Mesenchymal stem cell (in vitro differentiated cells and primary cell): ENCODE data around the gene MYO18B.

Experiments used
- DNase-seq: peaks from one replicate; pipeline ENCODE4 v3.0.0-alpha.2; 2013
- H2AFZ ChIP-seq: one replicate; pipeline ENCODE4 v1.6.1; 2013; ENCODE audit warnings: low read depth, mild to moderate bottlenecking, control low read depth, inconsistent platforms, low read length, moderate library complexity
- H2AK5ac ChIP-seq: 2 replicates; pipeline ENCODE4 v1.6.1; 2013; ENCODE audit warnings: low read length, moderate library complexity, mild to moderate bottlenecking, inconsistent platforms; ENCODE audit not compliant: severe bottlenecking
- H2BK120ac ChIP-seq: one replicate; pipeline ENCODE4 v1.6.1; 2013; ENCODE audit warnings: low read depth, mild to moderate bottlenecking, inconsistent platforms, low read length, moderate library complexity
- H2BK12ac ChIP-seq, 2 experiments: one replicate each; pipeline ENCODE4 v1.6.1; 2013; ENCODE audit warnings: inconsistent platforms in 2 of 2, low read length in 2 of 2, mild to moderate bottlenecking in 2 of 2, moderate library complexity in 2 of 2, control low read depth in 1 of 2
- H2BK15ac ChIP-seq: one replicate; pipeline ENCODE4 v1.6.1; 2013; ENCODE audit warnings: mild to moderate bottlenecking, low read depth, inconsistent platforms; ENCODE audit not compliant: poor library complexity, severe bottlenecking
- H2BK5ac ChIP-seq: 2 replicates; pipeline ENCODE4 v1.6.1; 2013; ENCODE audit warnings: low read depth, mild to moderate bottlenecking, low read length, control low read depth, inconsistent platforms; ENCODE audit not compliant: poor library complexity, severe bottlenecking
- H3K14ac ChIP-seq, 2 experiments: one replicate each; pipeline ENCODE4 v1.6.1; 2013; ENCODE audit warnings: inconsistent platforms in 2 of 2, low read length in 2 of 2, control low read depth in 1 of 2, mild to moderate bottlenecking in 1 of 2, moderate library complexity in 1 of 2
- H3K18ac ChIP-seq, 2 experiments: one replicate each; pipeline ENCODE4 v1.6.1; 2013; ENCODE audit warnings: inconsistent platforms in 2 of 2, low read length in 2 of 2, control low read depth in 1 of 2, low read depth in 1 of 2, mild to moderate bottlenecking in 1 of 2
- H3K23ac ChIP-seq, 2 experiments: one replicate each; pipeline ENCODE4 v1.6.1; 2013; ENCODE audit warnings: inconsistent platforms in 2 of 2, low read length in 2 of 2, mild to moderate bottlenecking in 2 of 2, moderate library complexity in 2 of 2, control low read depth in 1 of 2
- H3K27ac ChIP-seq: 2 replicates; pipeline ENCODE4 v1.5.1; 2013; ENCODE audit warnings: mild to moderate bottlenecking, moderate library complexity, low read length, control low read depth, inconsistent platforms; ENCODE audit not compliant: poor library complexity, severe bottlenecking
- H3K27me3 ChIP-seq, 2 experiments: 2 replicates each; pipeline versions ENCODE4 v1.6.1 to v1.7.0; 2013; ENCODE audit warnings: low read length in 2 of 2, mild to moderate bottlenecking in 2 of 2, moderate library complexity in 2 of 2, control low read depth in 1 of 2, inconsistent platforms in 1 of 2; ENCODE audit not compliant: control insufficient read depth in 1 of 2, insufficient read depth in 1 of 2
- H3K36me3 ChIP-seq, 2 experiments: 2 replicates each; pipeline versions ENCODE4 v1.6.1 to v1.7.0; 2013; ENCODE audit warnings: low read length in 2 of 2, control low read depth in 1 of 2, inconsistent platforms in 1 of 2, low read depth in 1 of 2, mild to moderate bottlenecking in 1 of 2; ENCODE audit not compliant: insufficient read depth in 2 of 2, control insufficient read depth in 1 of 2
- H3K4ac ChIP-seq, 2 experiments: one replicate each; pipeline ENCODE4 v1.6.1; 2013; ENCODE audit warnings: inconsistent platforms in 2 of 2, low read length in 2 of 2, mild to moderate bottlenecking in 2 of 2, moderate library complexity in 2 of 2, control low read depth in 1 of 2, low read depth in 1 of 2
- H3K4me1 ChIP-seq: 2 replicates; pipeline ENCODE4 v1.6.1; 2013; ENCODE audit warnings: low read depth, low read length, control low read depth; ENCODE audit not compliant: control insufficient read depth, insufficient read depth
- H3K4me2 ChIP-seq: 2 replicates; pipeline ENCODE4 v1.6.1; 2013; ENCODE audit warnings: low read length, mild to moderate bottlenecking, inconsistent platforms; ENCODE audit not compliant: poor library complexity, severe bottlenecking
- H3K4me3 ChIP-seq, 2 experiments: 2 replicates each; pipeline versions ENCODE4 v1.5.1 to v1.7.0; 2013; ENCODE audit warnings: low read length in 2 of 2, mild to moderate bottlenecking in 2 of 2, control low read depth in 1 of 2, low read depth in 1 of 2; ENCODE audit not compliant: insufficient read depth in 1 of 2
- H3K79me1 ChIP-seq: replicated peaks from 2 replicates; pipeline ENCODE4 v1.6.1; 2013; ENCODE audit warnings: mild to moderate bottlenecking, control low read depth, low read length, inconsistent platforms; ENCODE audit not compliant: poor library complexity, severe bottlenecking
- H3K9ac ChIP-seq: 2 replicates; pipeline ENCODE4 v1.7.0; 2013; ENCODE audit warnings: mild to moderate bottlenecking, low read length, moderate library complexity
- H3K9me3 ChIP-seq: 2 replicates; pipeline ENCODE4 v1.7.0; 2013; ENCODE audit warnings: mild to moderate bottlenecking, low read length; ENCODE audit not compliant: control insufficient read depth
- H4K8ac ChIP-seq: one replicate; pipeline ENCODE4 v1.6.1; 2013; ENCODE audit warnings: inconsistent platforms, mild to moderate bottlenecking, low read length, moderate library complexity
- H4K91ac ChIP-seq: one replicate; pipeline ENCODE4 v1.6.1; 2013; ENCODE audit warnings: mild to moderate bottlenecking, low read length, inconsistent platforms
- WGBS: methylation state at CpG from one replicate; pipeline ENCODE4 v1.1.7; 2013; ENCODE audit warnings: mixed read lengths; 5-methylcytosine and 5-hydroxymethylcytosine counted together

MYO18B gene

GRCh38 chr22:25753252-25753651 is 11.3 kb downstream of the MYO18B start:
- H2BK120ac ChIP-seq: no peak overlapping the region
- no peak overlapping the region for H4K91ac ChIP-seq
- H3K9me3 ChIP-seq: no peaks in the 10 kb centered on the region
- no peak overlapping the region for H2AK5ac ChIP-seq
- H3K4me2 ChIP-seq: no peak overlapping the region
- no peak overlapping the region for H3K23ac ChIP-seq
- no peak overlapping the region for H3K27ac ChIP-seq
- H2BK15ac ChIP-seq: no peak overlapping the region
- no peak overlapping the region for H3K4ac ChIP-seq
- H3K79me1 ChIP-seq: no peaks in the 10 kb centered on the region
- no peak overlapping the region for H3K18ac ChIP-seq
- no peak overlapping the region for H2BK5ac ChIP-seq
- DNase-seq: no peak
- WGBS: 93% methylated on average over 14 of the region's 14 CpGs
- no peak overlapping the region for H3K9ac ChIP-seq
- H3K4me3 ChIP-seq: no peak overlapping the region
- H3K27me3 ChIP-seq: peaks cover 0 to 6% of the 10 kb centered on the region in 2 experiments
- H4K8ac ChIP-seq: no peak overlapping the region
- H3K14ac ChIP-seq: no peak overlapping the region
- H3K4me1 ChIP-seq: peaks cover 3% of the 10 kb centered on the region
- no peak overlapping the region for H2BK12ac ChIP-seq
- H2AFZ ChIP-seq: no peak overlapping the region
- no peaks in the 10 kb centered on the region for H3K36me3 ChIP-seq

- Histone ChIP-seq H3K27me3 (no peaks in the 10 kb centered on the region), H3K23ac (no peak overlapping the region), H2BK5ac (no peak overlapping the region), H3K4me2 (no peak overlapping the region), H2AFZ (no peak overlapping the region), H2BK120ac (no peak overlapping the region), H4K8ac (peak overlapping the region; percentile 52), H2BK12ac (no peak overlapping the region), H3K18ac (peak overlapping the region in 1 of 2 experiments; percentile 32), H3K14ac (no peak overlapping the region), H3K36me3 (no peaks in the 10 kb centered on the region), H2BK15ac (no peak overlapping the region), H3K4me3 (no peak overlapping the region), H3K4me1 (peaks cover 3% of the 10 kb centered on the region), H2AK5ac (no peak overlapping the region), H3K79me1 (no peaks in the 10 kb centered on the region), H3K9me3 (no peaks in the 10 kb centered on the region), H4K91ac (no peak overlapping the region), H3K27ac (no peak overlapping the region), H3K4ac (peak overlapping the region in 1 of 2 experiments; percentile 8), H3K9ac (peak overlapping the region; percentile 88)
- 76% methylated on average over 22 of the region's 24 CpGs for WGBS
- DNase-seq: peak; percentile 87
These were observed 12.7 kb downstream of the MYO18B start for GRCh38 chr22:25754527-25755202.

GRCh38 chr22:25757686-25758085 is 15.7 kb downstream of the MYO18B start:
- Histone ChIP-seq H3K14ac (no peak overlapping the region), H3K18ac (no peak overlapping the region), H3K36me3 (no peaks in the 10 kb centered on the region), H3K9ac (no peak overlapping the region), H2AFZ (no peak overlapping the region), H2BK5ac (no peak overlapping the region), H2AK5ac (no peak overlapping the region), H3K79me1 (no peaks in the 10 kb centered on the region), H3K9me3 (no peaks in the 10 kb centered on the region), H3K23ac (no peak overlapping the region), H3K4ac (no peak overlapping the region), H4K91ac (no peak overlapping the region), H2BK12ac (no peak overlapping the region), H3K27ac (no peak overlapping the region), H3K4me3 (no peak overlapping the region), H3K4me1 (peaks cover 6% of the 10 kb centered on the region), H3K4me2 (no peak overlapping the region), H4K8ac (no peak overlapping the region), H2BK120ac (no peak overlapping the region), H2BK15ac (no peak overlapping the region), H3K27me3 (no peaks in the 10 kb centered on the region)
- no peak for DNase-seq
- 100% methylated on average over 1 of the region's 3 CpGs for WGBS

- H3K14ac ChIP-seq: no peak overlapping the region
- WGBS: 97% methylated on average over 8 of the region's 8 CpGs
- H3K4me1 ChIP-seq: peaks cover 10% of the 10 kb centered on the region
- no peak overlapping the region for H3K4me2 ChIP-seq
- no peak overlapping the region for H3K27ac ChIP-seq
- no peak overlapping the region for H3K4ac ChIP-seq
- no peaks in the 10 kb centered on the region for H3K27me3 ChIP-seq
- H2BK120ac ChIP-seq: no peak overlapping the region
- no peaks in the 10 kb centered on the region for H3K9me3 ChIP-seq
- H3K23ac ChIP-seq: no peak overlapping the region
- H2BK5ac ChIP-seq: no peak overlapping the region
- H2AK5ac ChIP-seq: no peak overlapping the region
- H3K79me1 ChIP-seq: no peaks in the 10 kb centered on the region
- H3K4me3 ChIP-seq: no peak overlapping the region
- no peak overlapping the region for H4K91ac ChIP-seq
- no peaks in the 10 kb centered on the region for H3K36me3 ChIP-seq
- no peak overlapping the region for H2AFZ ChIP-seq
- no peak overlapping the region for H4K8ac ChIP-seq
- no peak overlapping the region for H2BK15ac ChIP-seq
- H3K9ac ChIP-seq: no peak overlapping the region
- no peak overlapping the region for H3K18ac ChIP-seq
- H2BK12ac ChIP-seq: no peak overlapping the region
- DNase-seq: no peak
These were observed 16.3 kb downstream of the MYO18B start for GRCh38 chr22:25758316-25758715.
